DMS153 treated with DMSO at 0.1 percent for 48 hours (cell line): ENCODE data around the gene PROX2.

Experiments used
- DNase-seq: peaks from one replicate; lab custom pipeline; 2025; ENCODE audit not compliant: unreplicated experiment; lab: John Stamatoyannopoulos, UW

The PROX2 gene

GRCh38 chr14:74846168-74846567 is 29.8 kb downstream of the PROX2 start:
- no peak for DNase-seq

DNA sequence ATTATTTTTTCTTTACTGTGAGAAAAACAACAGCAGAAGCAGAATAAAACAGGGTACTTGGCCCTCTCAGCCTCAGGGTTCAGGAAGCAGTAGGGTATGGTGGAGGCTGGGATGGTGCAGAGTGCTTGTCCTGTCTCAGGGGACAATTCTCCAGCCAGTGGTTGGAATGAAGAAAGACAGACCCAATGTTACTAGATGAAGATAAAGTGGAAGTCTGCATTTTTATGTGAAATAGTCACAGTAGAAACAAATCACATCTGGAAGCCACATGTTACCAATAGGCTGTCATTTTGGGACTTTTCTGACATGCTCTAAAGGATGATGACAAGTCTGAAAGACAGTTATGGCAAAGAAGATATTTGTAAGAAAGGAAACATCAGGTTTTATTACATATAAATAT is 32.3 kb downstream of the PROX2 start:
- no peak for DNase-seq

DNA sequence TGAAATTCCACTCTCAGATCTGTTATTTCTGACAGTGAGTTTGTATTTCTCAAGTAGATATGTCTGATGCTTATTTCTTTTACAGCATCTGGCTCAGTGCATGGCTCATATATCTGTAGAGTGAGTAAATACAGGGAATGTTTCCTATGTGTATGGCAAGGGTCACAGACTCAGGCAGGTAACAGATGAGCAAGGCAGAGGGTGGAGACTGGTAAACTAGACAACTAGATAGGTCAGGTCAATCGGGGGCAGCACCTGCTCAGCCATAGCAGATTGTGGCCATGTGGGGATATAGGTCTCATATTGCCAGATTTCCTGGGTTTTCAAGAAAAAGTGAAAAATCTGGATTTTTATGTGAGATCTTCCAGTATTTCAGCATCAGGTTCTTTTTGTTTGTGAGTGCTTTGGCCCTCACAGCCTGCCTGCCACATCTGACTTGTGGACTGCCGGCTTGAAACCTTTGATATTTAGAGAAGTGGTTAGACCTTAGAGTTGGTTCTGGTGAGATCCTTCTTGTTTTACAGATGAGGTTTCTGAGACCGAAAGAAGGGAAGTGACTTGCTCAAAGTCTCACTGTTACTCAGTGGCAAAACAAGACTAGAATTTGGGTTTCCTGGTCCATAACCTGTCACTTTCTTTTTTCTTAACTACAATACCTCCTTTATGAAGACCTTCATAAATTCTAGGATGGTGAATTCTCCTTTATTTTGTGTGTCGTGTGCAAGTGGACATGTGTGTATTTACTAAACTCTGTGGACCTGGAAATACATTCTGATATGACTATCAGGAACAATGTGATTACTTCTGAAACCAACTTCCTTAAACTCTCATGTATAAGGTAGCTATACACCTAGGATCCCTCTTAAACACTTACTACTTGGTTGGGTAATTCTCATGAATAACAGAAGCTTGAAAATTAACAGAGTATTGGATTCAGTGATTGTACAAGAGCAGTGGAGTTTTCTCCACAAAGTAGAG is 34.4 kb downstream of the PROX2 start:
- no peak for DNase-seq

DNA sequence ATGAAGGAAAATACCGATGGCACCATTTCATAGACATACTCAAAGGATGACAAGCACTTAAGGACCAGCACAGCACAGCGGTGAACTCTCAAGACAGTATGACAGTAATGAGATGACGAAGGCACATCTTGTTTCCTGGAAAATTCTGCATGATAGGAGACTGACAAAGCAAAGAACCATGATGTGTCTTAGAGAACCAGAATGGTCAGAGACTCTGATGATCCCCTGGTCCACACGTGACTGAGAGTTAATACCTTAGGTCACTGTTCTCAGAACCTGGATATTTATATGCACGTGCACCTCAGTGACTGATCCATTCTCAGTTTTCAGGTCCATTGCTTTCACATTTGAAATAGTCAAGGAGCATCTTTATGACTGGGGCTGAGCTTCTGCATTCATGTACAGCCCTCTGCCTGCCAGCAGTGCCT is 35.3 kb downstream of the PROX2 start:
- no peak for DNase-seq

DNA sequence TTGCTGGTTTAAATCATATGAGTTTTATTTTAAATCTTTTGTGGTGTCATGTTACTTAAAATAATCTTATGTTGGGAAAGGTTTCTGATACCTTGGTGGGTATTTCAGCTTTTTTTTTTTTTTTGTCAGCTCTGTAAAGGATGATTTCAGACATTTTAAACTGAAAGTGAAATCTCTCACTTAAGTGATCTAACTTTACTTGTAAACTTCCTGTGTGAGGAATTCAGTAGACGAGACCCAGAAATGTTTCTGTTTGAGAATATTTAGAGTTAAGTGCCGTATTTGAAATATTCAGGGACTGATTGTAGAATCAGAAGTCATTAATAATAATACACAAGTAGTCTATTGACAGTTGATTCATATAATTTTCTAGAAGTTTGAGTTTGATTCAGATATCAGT is 37.8 kb downstream of the PROX2 start:
- no peak for DNase-seq

DNA sequence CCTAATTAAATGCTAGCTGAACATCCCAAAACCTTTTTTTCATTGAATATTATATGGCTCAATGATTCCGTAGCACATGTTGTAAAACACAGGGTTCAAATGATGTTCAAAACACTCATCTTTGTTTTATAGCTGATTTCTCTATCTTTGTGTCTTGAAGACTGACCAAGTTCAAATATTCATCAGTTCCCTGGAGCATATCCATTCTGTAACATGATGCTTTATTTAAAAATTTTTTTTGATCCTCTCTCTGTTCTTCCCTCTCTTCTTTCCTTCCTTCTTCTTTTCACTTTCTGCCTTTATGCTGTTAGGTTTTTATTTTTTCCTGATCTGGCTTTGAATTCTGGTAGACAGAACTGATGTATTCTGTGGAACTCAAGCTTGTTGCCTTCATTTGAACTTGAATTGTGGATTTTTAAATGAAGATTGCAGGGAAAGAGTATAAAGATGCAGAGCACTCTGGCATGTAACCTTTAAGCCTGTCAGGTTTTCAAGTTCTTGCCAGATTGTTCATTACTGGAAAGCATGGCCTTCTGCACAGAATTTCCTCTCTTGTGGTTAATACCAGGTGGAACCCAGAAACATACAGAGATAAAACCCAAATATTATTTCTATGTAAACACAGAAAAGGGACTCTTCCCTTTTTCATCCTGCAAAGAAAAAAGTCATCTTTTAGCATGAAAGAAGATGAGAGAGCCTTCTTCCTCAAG is 39.5 kb downstream of the PROX2 start:
- no peak for DNase-seq

DNA sequence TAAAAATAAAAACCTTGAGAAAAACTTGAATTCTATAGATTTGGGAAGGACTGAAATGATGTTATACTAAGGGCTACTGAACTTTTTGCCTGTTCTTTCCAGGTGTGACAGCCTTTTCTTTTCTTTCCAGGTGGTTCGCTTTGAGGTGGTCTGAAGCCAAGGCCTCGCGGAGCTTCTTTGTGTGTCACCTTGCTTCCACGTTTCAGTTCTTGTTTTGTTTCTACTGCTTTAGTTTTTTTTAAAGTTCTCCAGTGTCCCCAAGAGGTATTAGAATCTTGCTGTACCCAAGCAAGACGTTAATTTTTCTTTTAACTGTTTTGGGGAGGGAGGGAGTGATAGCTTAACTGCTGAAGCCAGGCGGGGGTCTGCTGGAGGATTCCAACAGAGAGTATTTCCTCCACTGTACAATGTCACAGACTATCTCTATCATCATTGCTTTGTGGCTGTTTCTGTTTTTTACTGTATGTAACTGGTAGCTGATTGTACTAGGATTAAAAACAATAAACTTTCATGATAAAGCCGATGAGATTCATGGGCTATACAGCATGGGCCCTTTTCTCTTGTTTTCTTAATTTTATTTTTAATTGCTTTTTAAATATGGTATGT is 40.2 kb downstream of the PROX2 start:
- DNase-seq, result no peak

- no peak for DNase-seq
These were observed 41.1 kb downstream of the PROX2 start for GRCh38 chr14:74834692-74835392.

DNA sequence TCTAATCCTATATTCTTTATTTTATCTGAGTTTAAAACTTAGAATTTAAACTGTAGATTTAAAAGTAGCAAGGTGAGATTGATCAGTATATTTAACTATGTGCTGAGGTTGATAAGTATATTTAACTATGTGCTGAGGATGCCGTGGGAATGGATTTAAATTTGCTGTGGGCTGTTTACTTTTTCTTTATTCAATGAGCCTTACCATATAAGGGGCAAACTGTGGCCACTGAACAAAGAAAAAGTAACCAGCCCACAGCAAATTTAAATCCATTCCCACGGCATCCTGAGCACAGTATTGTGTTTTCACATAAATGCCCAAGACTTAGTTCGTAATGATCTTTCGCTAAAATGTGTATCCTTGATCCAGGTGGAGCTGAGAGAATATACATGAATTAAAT is 43.1 kb downstream of the PROX2 start:
- DNase-seq, result no peak

- no peak for DNase-seq
These were observed 46.7 kb downstream of the PROX2 start for GRCh38 chr14:74829251-74829650.

DNA sequence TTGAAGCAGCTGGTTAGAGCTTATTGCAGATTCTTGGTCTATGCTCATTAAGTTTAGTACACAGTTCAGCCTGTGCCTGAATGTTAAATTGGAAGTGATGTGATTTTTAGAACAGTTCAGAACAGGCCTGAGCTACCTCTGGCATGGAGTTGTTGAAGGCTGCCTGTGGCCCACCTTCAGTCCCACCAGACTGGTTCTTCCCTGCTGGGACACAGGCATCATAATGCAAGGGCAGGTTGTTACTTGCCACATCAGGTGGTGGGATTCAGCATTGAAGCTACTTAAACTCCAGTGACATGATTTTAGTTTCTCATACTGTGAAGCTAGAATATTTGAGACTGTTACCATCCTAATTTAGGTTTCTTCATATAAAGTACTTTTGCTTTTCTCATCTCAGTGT is 49.4 kb downstream of the PROX2 start:
- DNase-seq, result no peak
